HepG2 (cell line): ENCODE results near the gene MAST1. TPM values are rescaled to one million over a fixed set of nuclear protein-coding genes. Genes with fewer than 3 reads are reported as not detected.

Source experiments
- AGO2 ChIP-seq: fragments of 200-400 bp; formaldehyde crosslinking; optimal IDR thresholded peaks from 2 replicates; pipeline ENCODE3; 2017; ENCODE audit warnings: mild to moderate bottlenecking, low read depth, low read length, moderate library complexity
- ATF4 ChIP-seq, 2 experiments: fragments of 450-650 bp in 1 of 2; sonication (generic) in 1 of 2; formaldehyde crosslinking; IDR thresholded peaks; 2 replicates each; pipeline versions ENCODE4 v1.5.0 to v1.8.0; 2020 to 2022; ENCODE audit warnings: mild to moderate bottlenecking in 1 of 2, missing genetic modification reagents in 1 of 2
- DMTF1 ChIP-seq: sonication (generic); formaldehyde crosslinking; IDR thresholded peaks from 2 replicates; pipeline ENCODE4 v1.4.0; 2020; ENCODE audit warnings: mild to moderate bottlenecking, missing genetic modification reagents
- GTF3A ChIP-seq: sonication (generic); formaldehyde crosslinking; conservative IDR thresholded peaks from 2 replicates; pipeline ENCODE4 v1.4.0; 2020; ENCODE audit warnings: mild to moderate bottlenecking, missing genetic modification reagents
- REL ChIP-seq: sonication (generic); formaldehyde crosslinking; conservative IDR thresholded peaks from 2 replicates; pipeline ENCODE4 v1.8.0; 2022; ENCODE audit warnings: mild to moderate bottlenecking, missing genetic modification reagents, moderate library complexity
- THAP11 ChIP-seq: IDR thresholded peaks from 2 replicates; pipeline ENCODE4 v1.6.1; 2016; ENCODE audit warnings: missing biosample characterization, missing genetic modification reagents
- THAP7 ChIP-seq: sonication (generic); formaldehyde crosslinking; IDR thresholded peaks from 2 replicates; pipeline ENCODE4 v1.8.1; 2023; ENCODE audit warnings: mild to moderate bottlenecking, missing genetic modification reagents
- ZBED4 ChIP-seq: sonication (generic); formaldehyde crosslinking; IDR thresholded peaks from 2 replicates; pipeline ENCODE4 v1.4.0; 2020; ENCODE audit warnings: missing genetic modification reagents, borderline replicate concordance
- ZFY ChIP-seq: sonication (generic); formaldehyde crosslinking; IDR thresholded peaks from 2 replicates; pipeline ENCODE4 v1.4.0; 2020; ENCODE audit warnings: missing genetic modification reagents
- ZNF142 ChIP-seq: sonication (generic); formaldehyde crosslinking; IDR thresholded peaks from 2 replicates; pipeline ENCODE4 v1.4.0; 2020; ENCODE audit warnings: missing genetic modification reagents
- ZNF282 ChIP-seq: fragments of 450-650 bp; IDR thresholded peaks from 2 replicates; pipeline ENCODE4 v1.6.1; 2018; ENCODE audit not compliant: partially characterized antibody
- ZNF441 ChIP-seq: sonication (generic); formaldehyde crosslinking; IDR thresholded peaks from 2 replicates; pipeline ENCODE4 v1.7.0; 2021; ENCODE audit warnings: missing genetic modification reagents, borderline replicate concordance
- ZNF619 ChIP-seq: sonication (generic); formaldehyde crosslinking; IDR thresholded peaks from 2 replicates; pipeline ENCODE4 v1.4.0; 2020; ENCODE audit warnings: mild to moderate bottlenecking, missing genetic modification reagents
- ZNF775 ChIP-seq: sonication (generic); formaldehyde crosslinking; IDR thresholded peaks from 2 replicates; pipeline ENCODE4 v1.4.0; 2020; ENCODE audit warnings: missing genetic modification reagents, mild to moderate bottlenecking, moderate library complexity, borderline replicate concordance
- polyA plus RNA-seq, 8 experiments: library from polyadenylated mRNA; depleted of rRNA in 3 of 8; stranded (reverse) in 7 of 8; unstranded in 1 of 8; fragments of >200 nt; fragmentation: Illumina TruSeq in 4 of 8; extraction: Trizol in 4 of 8; gene quantifications; 2 replicates each; pipeline versions ENCODE4 v1.2.1 to v1.2.3, GENCODE V29; 2011 to 2016; ENCODE audit warnings: low read depth in 4 of 8, missing spikeins in 1 of 8, mixed read lengths in 1 of 8; ENCODE audit not compliant: insufficient read depth in 1 of 8
- total RNA-seq, 5 experiments: library from RNA; depleted of rRNA; stranded (reverse); fragments of >200 nt; fragmentation: Illumina TruSeq; extraction: Trizol; gene quantifications; 2 replicates each; pipeline ENCODE4 v1.2.3, GENCODE V29; 2016; ENCODE audit warnings: low read depth in 1 of 5

The MAST1 gene
- total and polyA plus RNA-seq, 2 of the 13 experiments (the other 11 are each of a cell fraction or from before 2014, with no cell fraction given) = 0.73 to 4.7 TPM

GRCh38 chr19:12801466-12802266, 36.6 kb upstream of the MAST1 start, which contains the start of the genes PRDX2 and THSD8 (continued):
- TF ChIP-seq GTF3A (CRISPR knock-in tag) (peak; percentile 29; the same call in 1 of the 2 replicates), ZNF775 (CRISPR knock-in tag) (no peak), ZNF282 (no peak), ZBED4 (peak; percentile 92), ZFY (CRISPR knock-in tag) (peak; percentile 96), THAP7 (CRISPR knock-in tag) (peak; percentile 91), DMTF1 (CRISPR knock-in tag) (no peak; the same call in 1 of the 2 replicates), AGO2 (peak; percentile 84), THAP11 (CRISPR knock-in tag) (peak; percentile 91), REL (CRISPR knock-in tag) (no peak; the same call in 1 of the 2 replicates), ZNF619 (peak; percentile 33; the same call in 1 of the 2 replicates), ATF4 (CRISPR knock-in tag; IDR thresholded peaks at IDR 0.05) (no peak), ZNF441 (CRISPR knock-in tag) (peak; percentile 88), ZNF142 (CRISPR knock-in tag) (peak; percentile 77)
